Measurements from ENCODE around the gene KRT34.

DNA sequence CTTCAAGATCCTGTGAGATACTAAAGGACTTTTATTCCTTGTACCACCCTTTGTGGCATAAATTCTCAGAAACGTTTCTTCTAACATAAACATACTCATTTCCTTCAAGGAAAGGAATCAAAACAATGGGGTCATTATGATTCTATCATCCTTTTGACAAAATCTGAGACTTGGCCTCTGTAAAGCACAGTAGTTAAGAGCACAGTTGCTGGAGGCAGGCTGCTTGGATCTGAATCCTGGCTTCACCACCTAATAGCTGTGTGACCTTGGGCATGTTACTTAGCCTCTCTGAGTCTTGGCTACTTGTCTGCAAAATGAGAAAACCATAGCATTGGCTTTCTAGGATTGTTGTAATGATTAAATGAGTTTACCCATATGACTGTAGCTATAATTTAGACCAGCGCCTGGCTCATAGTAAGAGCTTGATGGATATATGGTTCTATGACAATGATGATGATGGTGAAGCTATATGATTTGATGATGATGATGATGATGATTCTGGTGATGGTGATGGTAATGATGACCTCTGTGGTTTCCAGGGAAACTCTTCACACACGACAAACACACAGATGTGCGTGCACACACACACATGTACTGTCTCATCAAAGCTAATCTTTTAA lies 21.4 kb upstream of the KRT34 start:
- TF ChIP-seq, protein P1, sequence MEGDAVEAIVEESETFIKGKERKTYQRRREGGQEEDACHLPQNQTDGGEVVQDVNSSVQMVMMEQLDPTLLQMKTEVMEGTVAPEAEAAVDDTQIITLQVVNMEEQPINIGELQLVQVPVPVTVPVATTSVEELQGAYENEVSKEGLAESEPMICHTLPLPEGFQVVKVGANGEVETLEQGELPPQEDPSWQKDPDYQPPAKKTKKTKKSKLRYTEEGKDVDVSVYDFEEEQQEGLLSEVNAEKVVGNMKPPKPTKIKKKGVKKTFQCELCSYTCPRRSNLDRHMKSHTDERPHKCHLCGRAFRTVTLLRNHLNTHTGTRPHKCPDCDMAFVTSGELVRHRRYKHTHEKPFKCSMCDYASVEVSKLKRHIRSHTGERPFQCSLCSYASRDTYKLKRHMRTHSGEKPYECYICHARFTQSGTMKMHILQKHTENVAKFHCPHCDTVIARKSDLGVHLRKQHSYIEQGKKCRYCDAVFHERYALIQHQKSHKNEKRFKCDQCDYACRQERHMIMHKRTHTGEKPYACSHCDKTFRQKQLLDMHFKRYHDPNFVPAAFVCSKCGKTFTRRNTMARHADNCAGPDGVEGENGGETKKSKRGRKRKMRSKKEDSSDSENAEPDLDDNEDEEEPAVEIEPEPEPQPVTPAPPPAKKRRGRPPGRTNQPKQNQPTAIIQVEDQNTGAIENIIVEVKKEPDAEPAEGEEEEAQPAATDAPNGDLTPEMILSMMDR (conservative IDR thresholded peaks at IDR 0.05; ENCODE audit: low read depth, low read length) = no peak
- TF ChIP-seq EZH2 (IDR thresholded peaks at IDR 0.05; ENCODE audit: low read length, unreplicated experiment) (no peak), EZH2phosphoT487 (IDR thresholded peaks at IDR 0.05; ENCODE audit: borderline replicate concordance, low read length) (no peak)

Data from PC-3 (cell line).